K562 (cell line): Measurements from ENCODE around the gene CCDC195. TPM values are rescaled to one million over a fixed set of nuclear protein-coding genes. Genes with fewer than 3 reads are reported as not detected.
A peak's percentile ranks its signal among the peaks of the same experiment; 100 is the strongest.

Experiments used
- ATAC-seq: fragments of 200-7000 bp; cut with Tn5 transposase; 3 replicates; pipeline ENCODE4 v1.9.1; 2020; ENCODE audit warnings: moderate library complexity
- BruUV-seq: library from RNA; stranded (reverse); fragments of 400-500 nt; replicated peaks from 2 replicates; lab custom pipeline; 2021; lab: Mats Ljungman, UMichigan
- CTCF ChIA-PET: fragments of 300-600 bp; formaldehyde crosslinking; extraction: SDS; loops from one replicate; lab custom pipeline; 2021; ENCODE audit warnings: low intra/inter-chr PET ratio; lab: Yijun Ruan, JAX
- POLR2A ChIA-PET: fragments of 300-600, 350-650 bp; sonication (Branson Sonifier 250); formaldehyde crosslinking; extraction: SDS; loops from one replicate; lab custom pipeline; 2021; ENCODE audit warnings: antibody characterized with exemption, inconsistent platforms; lab: Yijun Ruan, JAX
- DNase-seq, 4 experiments: peaks; one replicate each; pipeline versions ENCODE4 v3.0.0 to v3.0.0-alpha.2; 2011 to 2018; ENCODE audit warnings: low spot score in 3 of 4, mixed read lengths in 3 of 4; ENCODE audit errors: extremely low read depth in 1 of 4
- FAIRE-seq: peaks from 2 replicates; lab custom pipeline; 2011; peaks lifted over from hg19 to GRCh38; lab: Jason Lieb, UNC
- H2AFZ ChIP-seq: 2 replicates; pipeline ENCODE4 v1.6.0; 2011; ENCODE audit warnings: low read depth, low read length, control low read depth, inconsistent platforms
- H3K27ac ChIP-seq: fragments of 200-600 bp; 3 replicates; pipeline ENCODE4 v1.8.0; 2011; ENCODE audit warnings: low read depth, mild to moderate bottlenecking, control low read depth, inconsistent platforms, low read length, moderate library complexity, mixed read lengths; ENCODE audit errors: extremely low read depth
- H3K27me3 ChIP-seq, 2 experiments: fragments of 300-600 bp in 1 of 2; 2 replicates in 1 of 2; 3 replicates in 1 of 2; pipeline versions ENCODE4 v1.6.0 to v1.8.0; 2011; ENCODE audit warnings: inconsistent platforms in 2 of 2, low read length in 2 of 2, mild to moderate bottlenecking in 1 of 2, mixed read lengths in 1 of 2, moderate library complexity in 1 of 2; ENCODE audit not compliant: control insufficient read depth in 2 of 2, insufficient read depth in 2 of 2
- H3K36me3 ChIP-seq: fragments of 300-600 bp; 3 replicates; pipeline ENCODE4 v1.8.0; 2011; ENCODE audit warnings: mild to moderate bottlenecking, low read length, inconsistent platforms; ENCODE audit not compliant: control insufficient read depth, insufficient read depth
- H3K4me1 ChIP-seq, 2 experiments: fragments of 200-600 bp in 1 of 2; replicated peaks in 1 of 2; 2 replicates in 1 of 2; 3 replicates in 1 of 2; pipeline versions ENCODE4 v1.5.1 to v1.8.0; 2011; ENCODE audit warnings: inconsistent platforms in 2 of 2, low read length in 2 of 2, mild to moderate bottlenecking in 1 of 2, mixed read lengths in 1 of 2, moderate library complexity in 1 of 2; ENCODE audit not compliant: control insufficient read depth in 2 of 2, insufficient read depth in 2 of 2
- H3K4me2 ChIP-seq: 2 replicates; pipeline ENCODE4 v1.6.1; 2011; ENCODE audit warnings: low read length, control low read depth, inconsistent platforms, mixed read lengths; ENCODE audit not compliant: insufficient read depth
- H3K4me3 ChIP-seq: fragments of 200-600 bp; sonication (generic), shearing (Covaris generic); 2 replicates; pipeline ENCODE4 v1.5.1; 2016; ENCODE audit warnings: control low read depth, inconsistent platforms
- H3K79me2 ChIP-seq: fragments of 200-600 bp; 3 replicates; pipeline ENCODE4 v1.8.0; 2011; ENCODE audit warnings: low read length, inconsistent platforms; ENCODE audit not compliant: control insufficient read depth, insufficient read depth
- H3K9ac ChIP-seq, 2 experiments: 2 replicates each; pipeline versions ENCODE4 v1.6.0 to v1.6.1; 2011; ENCODE audit warnings: low read depth in 2 of 2, low read length in 2 of 2, control low read depth in 1 of 2, inconsistent platforms in 1 of 2, mild to moderate bottlenecking in 1 of 2, mixed read lengths in 1 of 2; ENCODE audit not compliant: insufficient read depth in 1 of 2
- H3K9me1 ChIP-seq: one replicate; pipeline ENCODE4 v1.6.0; 2011; ENCODE audit warnings: inconsistent platforms, mild to moderate bottlenecking, low read length, moderate library complexity; ENCODE audit not compliant: control insufficient read depth, insufficient read depth
- H3K9me3 ChIP-seq: replicated peaks from 2 replicates; pipeline ENCODE4 v1.5.1; 2011; ENCODE audit warnings: low read depth, low read length, inconsistent platforms; ENCODE audit not compliant: control insufficient read depth, insufficient read depth
- H4K20me1 ChIP-seq: replicated peaks from 2 replicates; pipeline ENCODE4 v1.6.1; 2011; ENCODE audit warnings: low read length, inconsistent platforms, mixed read lengths; ENCODE audit not compliant: control insufficient read depth, insufficient read depth
- BHLHE40 ChIP-seq: IDR thresholded peaks from 2 replicates; pipeline ENCODE4 v1.6.1; 2011; ENCODE audit warnings: low read length, improper control_type of control experiment
- CBX2 ChIP-seq: fragments of 200-600 bp; sonication (generic); IDR thresholded peaks from one replicate; pipeline ENCODE4 v1.6.1; 2012; ENCODE audit warnings: mild to moderate bottlenecking, low read length, inconsistent platforms; ENCODE audit not compliant: insufficient read depth, poor library complexity, severe bottlenecking
- CHD1 ChIP-seq: fragments of 200-600 bp; sonication (generic); IDR thresholded peaks from one replicate; pipeline ENCODE4 v1.6.1; 2012; ENCODE audit warnings: mild to moderate bottlenecking, moderate library complexity, low read length, inconsistent platforms
- E2F3 ChIP-seq: fragments of 250-450 bp; sonication (Bioruptor Pico); IDR thresholded peaks from 2 replicates; pipeline ENCODE4 v1.4.0; 2020; ENCODE audit warnings: mild to moderate bottlenecking
- MAFG ChIP-seq: fragments of 450-650 bp; conservative IDR thresholded peaks from 2 replicates; pipeline ENCODE4 v1.6.1; 2016; ENCODE audit warnings: missing genetic modification characterization, missing compliant biosample characterization
- MAFK ChIP-seq: IDR thresholded peaks from 2 replicates; pipeline ENCODE4 v1.6.1; 2011; ENCODE audit warnings: low read length, improper control_type of control experiment
- PRMT5 ChIP-seq: sonication (generic); formaldehyde crosslinking; IDR thresholded peaks from 2 replicates; pipeline ENCODE4 v1.5.0; 2020; ENCODE audit warnings: missing genetic modification reagents
- TARDBP ChIP-seq: fragments of 450-650 bp; IDR thresholded peaks from 2 replicates; pipeline ENCODE4 v1.6.1; 2016
- TOE1 ChIP-seq, 2 experiments: fragments of 450-650 bp in 1 of 2; sonication (generic) in 1 of 2; formaldehyde crosslinking in 1 of 2; IDR thresholded peaks; 2 replicates each; pipeline versions ENCODE4 v1.7.1 to v1.8.0; 2016 to 2022; ENCODE audit warnings: borderline replicate concordance in 2 of 2, mild to moderate bottlenecking in 2 of 2, antibody characterized with exemption in 1 of 2, inconsistent platforms in 1 of 2, low read depth in 1 of 2, missing genetic modification reagents in 1 of 2, moderate library complexity in 1 of 2
- ZNF124 ChIP-seq: sonication (generic); formaldehyde crosslinking; IDR thresholded peaks from 2 replicates; pipeline ENCODE4 v1.8.1; 2022; ENCODE audit warnings: missing genetic modification reagents
- ZNF311 ChIP-seq: fragments of 250-450 bp; sonication (Bioruptor Pico); IDR thresholded peaks from 2 replicates; pipeline ENCODE4 v1.4.0; 2020; ENCODE audit warnings: mild to moderate bottlenecking, moderate library complexity
- ZNF316 ChIP-seq: fragments of 450-650 bp; IDR thresholded peaks from 2 replicates; pipeline ENCODE4 v1.6.1; 2016
- ZNF41 ChIP-seq: fragments of 250-450 bp; sonication (Bioruptor Pico); conservative IDR thresholded peaks from 2 replicates; pipeline ENCODE4 v1.4.0; 2020; ENCODE audit warnings: mild to moderate bottlenecking
- ZNF717 ChIP-seq: fragments of 250-450 bp; sonication (Bioruptor Pico); IDR thresholded peaks from 2 replicates; pipeline ENCODE4 v1.5.0; 2021
- WGBS: fragments of 100-300 bp; shearing (Covaris generic); methylation state at CpG from one replicate; pipeline ENCODE4 v1.1.6; 2016; ENCODE audit warnings: low coverage, mixed read lengths; ENCODE audit not compliant: insufficient coverage; ENCODE audit errors: missing lambda C conversion rate; 5-methylcytosine and 5-hydroxymethylcytosine counted together
- in situ Hi-C: fragments of 300-500 bp; cut with MboI; formaldehyde crosslinking; loops from 4 replicates; pipeline ENCODE4 v1.15.0; 2018; ENCODE audit warnings: inconsistent platforms, mixed read lengths
- intact Hi-C: fragments of 100-400 bp; cut with micrococcal nuclease; formaldehyde crosslinking; loops from 2 replicates; pipeline ENCODE4 v1.14.2; 2022
- polyA plus RNA-seq, 8 experiments: library from polyadenylated mRNA; depleted of rRNA in 4 of 8; stranded (reverse) in 5 of 8; unstranded in 3 of 8; fragments of >200 nt; fragmentation: Nextera tagmentation in 2 of 8; fragmentation: Illumina TruSeq in 1 of 8; extraction: Ambion mirVana in 2 of 8; extraction: Trizol in 1 of 8; gene quantifications; 2 replicates each; pipeline versions ENCODE4 v1.2.1 to v1.2.3, GENCODE V29; 2011 to 2014; ENCODE audit warnings: inconsistent platforms in 1 of 8, missing spikeins in 1 of 8
- total RNA-seq, 7 experiments: library from RNA; depleted of rRNA in 6 of 7; stranded (reverse); fragments of >200 nt in 6 of 7; fragmentation: Illumina TruSeq in 2 of 7; extraction: Trizol in 2 of 7; gene quantifications; 2 replicates each; pipeline versions ENCODE4 v1.2.1 to v1.2.3, GENCODE V29; 2011 to 2021; ENCODE audit warnings: low replicate concordance in 1 of 7
- TF ChIP-seq, protein P1 (sequence below): sonication (generic); formaldehyde crosslinking; IDR thresholded peaks from 2 replicates; pipeline ENCODE4 v1.8.0; 2022; ENCODE audit warnings: missing genetic modification reagents, mild to moderate bottlenecking, borderline replicate concordance
- TF ChIP-seq, protein P2 (sequence below): fragments of 450-650 bp; formaldehyde crosslinking; IDR thresholded peaks from 2 replicates; pipeline ENCODE4 v1.4.0; 2020; ENCODE audit warnings: mild to moderate bottlenecking, moderate library complexity
- TF ChIP-seq, protein P3 (sequence below): fragments of 250-450 bp; sonication (Bioruptor Pico); IDR thresholded peaks from 2 replicates; pipeline ENCODE4 v1.4.0; 2020

Gene CCDC195
- total and polyA plus RNA-seq, 9 of the 15 experiments (the other 6 are each of a cell fraction or from before 2014, with no cell fraction given), result not detected

DNA sequence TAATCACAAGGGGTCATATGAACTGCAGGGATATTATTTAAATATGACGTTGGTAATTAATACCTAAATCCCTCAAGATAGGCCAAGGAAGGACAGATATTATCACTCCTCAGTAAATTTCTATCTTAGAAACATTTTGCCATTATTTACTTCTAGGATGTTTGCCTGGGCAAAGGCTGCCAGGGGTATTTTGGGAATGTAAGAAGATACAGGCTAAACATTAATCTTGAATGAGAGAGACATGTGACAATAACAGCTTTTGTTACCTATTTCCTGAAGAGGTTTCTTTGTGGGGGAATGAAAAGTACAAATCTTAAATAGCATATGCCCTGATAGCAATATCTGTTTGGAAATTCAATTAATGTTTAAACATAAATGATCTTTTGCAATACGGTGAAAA lies 756 bp upstream of the CCDC195 start (continued):
- TF ChIP-seq ZNF124 (CRISPR knock-in tag), result no peak
- TF ChIP-seq, all 486 proteins: peak for 0

DNA sequence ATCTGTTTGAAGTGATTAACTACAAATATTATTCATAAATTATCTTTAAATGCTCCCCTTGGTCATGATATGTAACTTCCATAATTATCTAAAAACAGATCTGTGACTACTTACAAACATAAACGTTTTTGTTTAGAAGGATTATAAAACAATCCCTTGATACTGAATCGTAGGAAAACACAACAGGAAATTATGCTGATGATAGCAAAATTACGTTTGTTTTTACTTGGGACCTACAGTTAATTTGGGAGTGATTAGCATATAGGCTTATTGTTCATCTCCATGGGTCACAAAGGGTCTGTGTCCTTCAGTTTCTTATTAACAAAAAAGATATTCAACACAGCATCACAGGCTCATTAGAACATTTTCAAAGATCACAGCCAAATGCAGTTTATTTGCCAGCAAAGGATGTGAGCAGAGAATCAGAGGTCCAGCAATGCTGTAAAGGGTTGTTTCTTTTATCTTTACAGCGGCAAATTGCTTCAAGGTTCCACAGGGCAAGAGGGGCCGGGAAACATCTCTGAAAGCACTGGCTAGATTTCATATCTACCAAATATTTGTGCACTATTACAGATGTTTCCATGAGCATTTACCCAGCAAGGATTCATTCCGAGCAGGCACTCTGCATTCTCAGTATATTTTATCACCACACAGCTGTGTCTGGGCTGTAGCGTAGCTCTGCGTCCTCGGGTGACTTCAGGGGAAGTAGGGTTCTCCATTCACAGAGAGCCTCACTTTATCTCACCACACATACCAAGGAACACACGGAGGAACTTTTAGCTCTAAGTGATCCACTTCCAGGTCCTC lies 4.1 kb downstream of the CCDC195 start:
- ChIA-PET POLR2A (no interaction called here), CTCF (no interaction called here)
- intact Hi-C loops, result no loop called here
- H3K4me2 ChIP-seq, result no peak overlapping the region
- FAIRE-seq (no peak), ATAC-seq (no peak), DNase-seq (no peak)
- no peaks in the 10 kb centered on the region for H3K36me3 ChIP-seq
- no peaks in the 10 kb centered on the region for H3K9me1 ChIP-seq
- H3K27me3 ChIP-seq, result no peaks in the 10 kb centered on the region
- H3K9ac ChIP-seq, result no peak overlapping the region
- BruUV-seq, result no TSS peak
- H3K4me1 ChIP-seq, result no peaks in the 10 kb centered on the region
- no peaks in the 10 kb centered on the region for H3K9me3 ChIP-seq
- H3K4me3 ChIP-seq, result no peak overlapping the region
- in situ Hi-C loops, result no loop called here
- no peak overlapping the region for H3K27ac ChIP-seq
- H2AFZ ChIP-seq, result no peak overlapping the region
- no peaks in the 10 kb centered on the region for H4K20me1 ChIP-seq
- H3K79me2 ChIP-seq, result no peaks in the 10 kb centered on the region
- WGBS, result 0% methylated on average over 10 of the region's 10 CpGs
- TF ChIP-seq MAFG (tag), result 0 out of 2 replicates have a peak, but pooled peaks have one; percentile 34
- TF ChIP-seq, protein P1, sequence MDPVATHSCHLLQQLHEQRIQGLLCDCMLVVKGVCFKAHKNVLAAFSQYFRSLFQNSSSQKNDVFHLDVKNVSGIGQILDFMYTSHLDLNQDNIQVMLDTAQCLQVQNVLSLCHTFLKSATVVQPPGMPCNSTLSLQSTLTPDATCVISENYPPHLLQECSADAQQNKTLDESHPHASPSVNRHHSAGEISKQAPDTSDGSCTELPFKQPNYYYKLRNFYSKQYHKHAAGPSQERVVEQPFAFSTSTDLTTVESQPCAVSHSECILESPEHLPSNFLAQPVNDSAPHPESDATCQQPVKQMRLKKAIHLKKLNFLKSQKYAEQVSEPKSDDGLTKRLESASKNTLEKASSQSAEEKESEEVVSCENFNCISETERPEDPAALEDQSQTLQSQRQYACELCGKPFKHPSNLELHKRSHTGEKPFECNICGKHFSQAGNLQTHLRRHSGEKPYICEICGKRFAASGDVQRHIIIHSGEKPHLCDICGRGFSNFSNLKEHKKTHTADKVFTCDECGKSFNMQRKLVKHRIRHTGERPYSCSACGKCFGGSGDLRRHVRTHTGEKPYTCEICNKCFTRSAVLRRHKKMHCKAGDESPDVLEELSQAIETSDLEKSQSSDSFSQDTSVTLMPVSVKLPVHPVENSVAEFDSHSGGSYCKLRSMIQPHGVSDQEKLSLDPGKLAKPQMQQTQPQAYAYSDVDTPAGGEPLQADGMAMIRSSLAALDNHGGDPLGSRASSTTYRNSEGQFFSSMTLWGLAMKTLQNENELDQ (CRISPR knock-in tag), result no peak
- TF ChIP-seq TOE1 (IDR thresholded peaks at IDR 0.05; ENCODE audit: borderline replicate concordance), result no peak
- no peak for TF ChIP-seq TOE1 (CRISPR knock-in tag; IDR thresholded peaks at IDR 0.05; ENCODE audit: borderline replicate concordance, low read depth)
- peak; percentile 80 for TF ChIP-seq ZNF316
- no peak for TF ChIP-seq CHD1
- no peak for TF ChIP-seq ZNF717
- TF ChIP-seq ZNF41, result no peak
- TF ChIP-seq E2F3 (CRISPR knock-in tag), result no peak
- no peak for TF ChIP-seq BHLHE40
- no peak for TF ChIP-seq ZNF311 (CRISPR knock-in tag)
- TF ChIP-seq PRMT5 (CRISPR knock-in tag), result no peak
- TF ChIP-seq CBX2, result no peak
- peak; percentile 81 for TF ChIP-seq MAFK
- no peak for TF ChIP-seq TARDBP
- TF ChIP-seq, protein P2, sequence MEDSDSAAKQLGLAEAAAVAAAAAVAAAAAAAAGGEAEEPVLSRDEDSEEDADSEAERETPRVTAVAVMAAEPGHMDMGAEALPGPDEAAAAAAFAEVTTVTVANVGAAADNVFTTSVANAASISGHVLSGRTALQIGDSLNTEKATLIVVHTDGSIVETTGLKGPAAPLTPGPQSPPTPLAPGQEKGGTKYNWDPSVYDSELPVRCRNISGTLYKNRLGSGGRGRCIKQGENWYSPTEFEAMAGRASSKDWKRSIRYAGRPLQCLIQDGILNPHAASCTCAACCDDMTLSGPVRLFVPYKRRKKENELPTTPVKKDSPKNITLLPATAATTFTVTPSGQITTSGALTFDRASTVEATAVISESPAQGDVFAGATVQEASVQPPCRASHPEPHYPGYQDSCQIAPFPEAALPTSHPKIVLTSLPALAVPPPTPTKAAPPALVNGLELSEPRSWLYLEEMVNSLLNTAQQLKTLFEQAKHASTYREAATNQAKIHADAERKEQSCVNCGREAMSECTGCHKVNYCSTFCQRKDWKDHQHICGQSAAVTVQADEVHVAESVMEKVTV, result no peak
- TF ChIP-seq, protein P3, sequence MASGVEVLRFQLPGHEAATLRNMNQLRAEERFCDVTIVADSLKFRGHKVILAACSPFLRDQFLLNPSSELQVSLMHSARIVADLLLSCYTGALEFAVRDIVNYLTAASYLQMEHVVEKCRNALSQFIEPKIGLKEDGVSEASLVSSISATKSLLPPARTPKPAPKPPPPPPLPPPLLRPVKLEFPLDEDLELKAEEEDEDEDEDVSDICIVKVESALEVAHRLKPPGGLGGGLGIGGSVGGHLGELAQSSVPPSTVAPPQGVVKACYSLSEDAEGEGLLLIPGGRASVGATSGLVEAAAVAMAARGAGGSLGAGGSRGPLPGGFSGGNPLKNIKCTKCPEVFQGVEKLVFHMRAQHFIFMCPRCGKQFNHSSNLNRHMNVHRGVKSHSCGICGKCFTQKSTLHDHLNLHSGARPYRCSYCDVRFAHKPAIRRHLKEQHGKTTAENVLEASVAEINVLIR, result no peak
